HG02678 (cell line): ENCODE data around the gene RILP.

Experiments used
- ATAC-seq: cut with Tn5 transposase; IDR thresholded peaks from one replicate; pipeline ENCODE4 v1.9.1; 2021; ENCODE audit warnings: mild to moderate bottlenecking, moderate library complexity; ENCODE audit not compliant: unreplicated experiment

Gene RILP

GRCh38 chr17:1605681-1606351, 43.9 kb downstream of the RILP start:
- ATAC-seq = no peak

- ATAC-seq = no peak
These were observed 44.7 kb downstream of the RILP start for GRCh38 chr17:1604831-1605528.

GRCh38 chr17:1601571-1601970, 48.1 kb downstream of the RILP start:
- no peak for ATAC-seq

- no peak for ATAC-seq
These were observed 51.1 kb downstream of the RILP start for GRCh38 chr17:1598399-1599095.

GRCh38 chr17:1597861-1598342, 51.8 kb downstream of the RILP start:
- no peak for ATAC-seq
